Measurements from ENCODE around the gene OGT.
"Not testable (repeated sequence)": the region's sequence is repeated elsewhere in the genome, so short reads cannot be mapped to it uniquely, and the experiment has no call there.

The OGT gene

DNA sequence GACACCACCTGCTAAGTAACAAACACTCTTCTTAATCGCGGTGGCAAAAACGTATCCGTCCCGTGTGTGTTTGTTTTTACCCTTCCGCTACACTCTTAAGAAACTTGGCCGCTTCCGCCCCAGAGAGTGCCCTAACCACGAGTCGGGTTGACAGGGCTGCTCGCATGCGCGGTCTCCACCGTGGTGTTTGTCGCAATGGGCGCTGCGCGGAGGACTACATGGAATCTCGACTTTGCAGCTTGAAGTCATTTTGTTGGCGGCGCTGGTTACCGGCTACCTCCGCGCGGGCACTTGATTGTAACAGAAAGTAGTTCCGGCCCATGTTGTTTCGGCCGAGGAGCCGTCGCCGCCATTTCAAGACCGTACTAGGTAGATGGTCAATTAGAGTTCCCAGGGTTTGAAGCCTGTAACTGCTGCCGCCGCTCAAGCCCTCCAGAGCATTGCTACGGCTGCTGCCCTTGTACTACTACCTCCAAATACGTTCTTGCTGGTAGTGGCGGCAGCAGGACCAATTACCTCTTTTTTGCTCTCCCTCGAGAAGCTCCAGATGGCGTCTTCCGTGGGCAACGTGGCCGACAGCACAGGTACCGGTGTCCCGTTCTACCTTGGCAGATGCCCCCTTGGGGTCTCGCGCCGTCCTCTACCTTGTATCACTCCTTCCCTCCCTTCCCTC lies at the start of gene OGT:
TSS of gene OGT (plus strand) at position 352 of the 673 bp plus-strand sequence. CDS start at position 548, 196 bp downstream.
- peak; percentile 92 for DNase-seq (ENCODE audit: low spot score)

DNA sequence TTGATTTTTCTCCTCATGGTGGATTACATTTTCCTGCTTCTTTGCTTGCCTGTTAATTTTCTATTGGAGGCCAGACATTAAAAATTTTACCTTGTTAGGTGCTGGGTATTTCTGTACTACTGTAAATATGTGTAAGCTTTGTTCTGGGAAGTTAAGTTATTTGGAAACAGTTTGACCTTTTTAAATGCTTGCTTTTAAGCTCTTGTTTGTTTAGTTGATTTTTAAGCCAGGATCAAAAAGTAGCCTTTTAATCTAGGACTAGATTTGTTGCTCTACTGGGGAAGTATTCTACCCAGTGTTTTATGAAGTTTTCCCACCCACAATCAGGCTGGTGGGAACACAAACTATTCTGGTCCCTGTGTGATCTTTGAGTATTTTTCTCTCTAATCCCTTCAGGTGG lies 45.1 kb upstream of the OGT start:
- no peak for DNase-seq (ENCODE audit: low spot score)

DNA sequence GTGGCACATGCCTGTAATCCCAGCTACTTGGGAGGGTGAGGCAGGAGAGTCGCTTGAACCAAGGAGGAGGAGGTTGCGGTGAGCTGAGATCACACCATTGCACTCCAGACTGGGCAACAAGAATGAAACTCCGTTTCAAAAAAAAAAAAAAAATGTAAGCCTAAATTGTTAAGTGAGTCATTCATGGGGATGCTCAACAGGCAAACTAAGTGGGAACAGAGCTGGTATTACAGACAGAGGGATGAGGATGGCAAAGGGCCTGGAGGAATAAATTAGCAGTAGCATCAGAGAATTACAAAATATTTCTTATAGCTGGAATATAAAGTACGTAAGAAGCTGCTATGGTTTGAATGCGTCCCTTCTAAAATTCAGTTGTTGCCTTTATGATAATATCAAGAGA lies 43.4 kb upstream of the OGT start:
- no peak for DNase-seq (ENCODE audit: low spot score)

DNA sequence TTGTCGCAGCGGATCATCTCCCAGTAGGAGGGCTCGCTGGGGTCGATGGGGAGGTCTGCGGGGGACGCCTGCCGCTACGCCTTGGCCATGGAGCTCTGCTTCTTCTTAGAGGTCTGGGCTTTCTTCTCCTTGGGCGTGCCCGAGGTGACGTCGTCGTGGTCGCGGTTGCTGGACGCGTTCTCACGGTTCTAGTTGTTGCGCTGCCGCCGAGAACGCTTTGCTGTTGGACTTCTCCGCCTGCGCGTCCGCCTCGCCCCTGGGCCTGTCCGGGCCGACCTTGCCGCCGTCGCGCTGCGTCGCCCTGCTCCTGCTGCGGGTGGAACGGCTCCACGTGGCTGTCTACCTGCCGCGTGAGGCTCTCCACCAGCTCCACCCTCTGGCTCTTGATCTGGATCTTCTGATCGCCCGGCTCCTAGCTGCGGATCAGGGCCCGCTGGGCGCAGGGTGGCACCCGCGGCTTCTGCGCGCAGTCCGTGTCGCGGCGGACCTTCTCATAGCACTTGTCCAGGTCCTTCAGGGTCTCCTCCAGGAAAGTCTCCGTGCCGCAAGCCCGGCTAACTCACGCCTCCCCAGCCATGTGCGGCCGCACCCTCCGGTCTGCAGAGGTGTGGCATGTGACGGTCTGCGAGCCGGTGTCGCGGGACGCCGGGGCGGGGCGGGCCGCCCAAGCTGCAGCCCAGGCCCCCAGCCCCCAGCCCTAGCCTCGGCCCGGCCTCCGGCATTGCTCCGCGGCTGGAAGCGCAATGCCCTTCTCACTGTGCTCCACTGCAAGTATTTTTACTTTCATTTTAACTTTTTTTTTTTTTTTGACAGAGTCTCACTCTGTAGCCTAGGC lies 40.5 kb upstream of the OGT start:
- DNase-seq (ENCODE audit: low spot score): peak; percentile 68

DNA sequence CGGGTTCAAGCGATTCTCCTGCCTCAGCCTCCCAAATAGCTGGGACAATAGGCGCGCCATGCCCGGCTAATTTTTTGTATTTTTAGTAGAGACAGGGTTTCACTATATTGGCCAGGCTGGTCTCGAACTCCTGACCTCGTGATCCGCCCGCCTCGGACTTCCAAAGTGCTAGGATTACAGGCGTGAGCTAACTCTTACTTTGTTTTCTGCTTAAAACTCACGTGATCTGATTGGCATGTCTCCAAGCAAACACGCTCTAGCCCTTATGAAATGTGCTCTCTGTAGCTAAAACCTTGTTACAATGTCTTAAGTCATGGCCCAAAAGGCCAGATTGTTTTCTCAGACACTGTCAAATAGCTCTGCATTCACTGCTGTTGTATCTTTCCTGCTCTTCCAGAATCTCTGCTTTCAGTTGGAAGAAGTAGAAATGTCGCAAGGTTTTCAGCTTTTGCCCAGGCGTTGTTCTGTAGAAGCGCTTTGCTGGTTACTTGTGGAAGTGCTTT lies 39.7 kb upstream of the OGT start:
- no peak for DNase-seq (ENCODE audit: low spot score)

DNA sequence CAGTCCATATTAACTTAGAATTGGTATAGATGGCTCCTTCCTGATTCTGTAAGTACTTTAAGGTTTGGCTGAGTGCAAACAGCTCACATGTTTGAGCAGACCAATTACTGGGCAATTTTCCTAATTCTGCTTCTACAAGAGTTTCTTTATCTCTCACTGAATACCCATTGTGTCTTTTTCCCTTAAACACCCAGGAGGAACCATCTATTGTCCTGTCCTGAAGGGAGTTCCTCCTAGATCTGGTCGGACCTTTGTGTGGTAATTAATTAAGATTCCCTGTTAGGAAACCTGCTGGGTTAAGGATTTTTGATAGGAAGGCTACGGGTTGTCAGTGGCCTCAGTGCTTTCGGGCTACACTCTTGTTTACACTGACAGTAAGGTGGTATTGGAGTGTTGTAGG lies 36.9 kb upstream of the OGT start:
- not testable (repeated sequence) for DNase-seq (ENCODE audit: low spot score)

DNA sequence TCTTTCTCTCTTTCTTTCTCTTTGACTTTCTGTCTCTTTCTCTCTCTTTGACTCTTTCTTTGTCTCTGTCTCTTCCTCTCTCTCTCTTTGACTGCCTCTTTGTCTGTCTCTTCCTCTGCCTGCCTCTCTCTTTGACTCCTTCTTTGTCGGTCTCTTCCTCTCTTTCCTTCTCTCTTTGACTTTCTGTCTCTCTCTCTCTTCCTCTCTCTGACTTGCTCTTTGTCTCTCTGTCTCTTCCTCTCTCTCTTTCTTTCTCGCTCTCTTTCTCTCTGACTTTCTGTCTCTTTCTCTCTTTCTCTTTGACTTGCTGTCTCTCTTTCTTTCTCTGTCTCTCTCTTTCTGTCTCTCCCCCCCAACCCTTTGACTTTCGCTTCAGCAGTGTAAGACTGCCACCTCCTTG lies 36.4 kb upstream of the OGT start:
- no peak for DNase-seq (ENCODE audit: low spot score)

DNA sequence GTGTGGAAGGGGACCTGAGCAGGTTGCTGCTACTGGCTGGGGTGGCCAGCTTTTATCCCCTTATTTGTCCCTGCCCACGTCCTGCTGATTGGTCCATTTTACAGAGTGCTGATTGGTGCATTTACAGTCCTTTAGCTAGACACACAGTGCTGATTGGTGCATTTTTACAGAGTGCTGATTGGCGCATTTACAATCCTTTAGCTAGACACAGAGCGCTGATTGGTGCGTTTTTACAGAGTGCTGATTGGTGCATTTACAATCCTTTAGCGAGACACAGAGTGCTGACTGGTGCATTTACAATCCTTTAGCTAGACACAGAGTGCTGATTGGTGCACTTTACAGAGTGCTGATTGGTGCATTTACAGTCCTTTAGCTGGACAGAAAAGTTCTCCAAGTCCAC lies 30.8 kb upstream of the OGT start:
- not testable (repeated sequence) for DNase-seq (ENCODE audit: low spot score)

DNA sequence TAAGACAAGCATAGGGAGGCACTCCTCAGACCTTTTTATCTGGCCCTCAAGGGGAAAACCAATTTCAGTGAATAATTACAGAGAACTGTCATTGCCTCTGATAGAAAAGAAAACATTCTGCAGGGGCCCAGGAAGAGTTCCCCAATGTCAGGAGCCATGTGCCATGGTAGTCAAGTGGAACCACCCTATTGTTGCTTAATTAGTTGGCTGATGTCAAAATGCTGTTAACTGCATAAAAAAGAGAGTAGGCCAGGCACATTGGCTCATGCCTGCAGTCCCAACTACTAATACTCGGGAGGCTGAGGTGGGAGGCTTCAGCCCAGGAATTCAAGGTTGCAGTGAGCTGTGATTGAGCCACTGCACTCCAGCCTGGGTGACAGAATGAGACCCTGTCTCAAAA lies 28.6 kb upstream of the OGT start:
- no peak for DNase-seq (ENCODE audit: low spot score)

DNA sequence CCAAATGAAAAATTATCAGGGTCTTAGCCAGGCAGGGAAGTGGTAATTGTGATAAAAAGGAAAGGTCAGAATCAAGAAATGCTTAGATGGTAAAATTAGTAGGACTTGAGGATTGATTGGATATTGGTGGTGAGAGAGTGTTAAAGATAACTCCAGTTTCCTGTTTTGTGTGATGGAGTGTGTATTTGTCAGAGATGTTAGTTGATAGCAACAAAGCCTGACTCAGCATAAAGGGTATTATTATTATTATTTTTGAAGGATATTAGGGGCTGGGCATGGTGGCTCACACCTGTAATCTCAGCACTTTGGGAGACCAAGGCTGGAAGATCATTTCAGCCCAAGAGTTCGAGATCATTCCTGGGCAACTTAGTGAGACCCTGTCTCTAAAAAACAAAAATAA lies 23.6 kb upstream of the OGT start:
- no peak for DNase-seq (ENCODE audit: low spot score)

DNA sequence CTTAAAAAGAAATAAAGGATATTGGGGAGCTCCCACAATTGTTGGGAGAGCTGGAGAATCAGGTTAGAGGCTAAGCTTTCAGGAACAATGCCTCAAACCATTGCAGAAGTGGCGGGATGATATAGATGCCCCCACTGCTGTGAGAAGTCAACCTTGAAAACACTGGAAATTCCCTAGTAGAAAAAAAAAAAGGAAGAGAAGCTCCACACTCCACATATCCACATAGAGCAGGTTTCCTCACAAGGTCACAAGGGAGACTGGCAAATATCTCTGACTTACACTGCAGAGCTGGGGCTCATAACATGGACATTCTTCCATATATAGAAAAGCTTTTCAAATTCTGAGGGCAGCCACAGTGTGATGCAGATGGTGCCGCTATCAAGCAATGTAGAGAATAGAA lies 22.7 kb upstream of the OGT start:
- DNase-seq (ENCODE audit: low spot score): no peak

DNA sequence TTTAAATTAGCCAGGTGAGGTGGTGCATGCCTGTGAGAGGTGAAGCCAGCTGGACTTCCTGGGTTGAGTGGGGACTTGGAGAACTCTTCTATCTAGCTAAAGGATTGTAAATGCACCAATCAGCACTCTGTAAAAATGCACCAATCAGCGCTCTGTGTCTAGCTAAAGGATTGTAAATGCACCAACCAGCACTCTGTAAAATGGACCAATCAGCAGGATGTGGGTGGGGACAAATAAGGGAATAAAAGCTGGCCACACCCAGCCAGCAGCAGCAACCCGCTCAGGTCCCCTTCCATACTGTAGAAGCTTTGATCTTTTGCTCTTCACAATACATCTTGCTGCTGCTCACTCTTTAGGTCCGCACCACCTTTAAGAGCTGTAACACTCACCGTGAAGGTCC lies 19.2 kb upstream of the OGT start:
- DNase-seq (ENCODE audit: low spot score): not testable (repeated sequence)

DNA sequence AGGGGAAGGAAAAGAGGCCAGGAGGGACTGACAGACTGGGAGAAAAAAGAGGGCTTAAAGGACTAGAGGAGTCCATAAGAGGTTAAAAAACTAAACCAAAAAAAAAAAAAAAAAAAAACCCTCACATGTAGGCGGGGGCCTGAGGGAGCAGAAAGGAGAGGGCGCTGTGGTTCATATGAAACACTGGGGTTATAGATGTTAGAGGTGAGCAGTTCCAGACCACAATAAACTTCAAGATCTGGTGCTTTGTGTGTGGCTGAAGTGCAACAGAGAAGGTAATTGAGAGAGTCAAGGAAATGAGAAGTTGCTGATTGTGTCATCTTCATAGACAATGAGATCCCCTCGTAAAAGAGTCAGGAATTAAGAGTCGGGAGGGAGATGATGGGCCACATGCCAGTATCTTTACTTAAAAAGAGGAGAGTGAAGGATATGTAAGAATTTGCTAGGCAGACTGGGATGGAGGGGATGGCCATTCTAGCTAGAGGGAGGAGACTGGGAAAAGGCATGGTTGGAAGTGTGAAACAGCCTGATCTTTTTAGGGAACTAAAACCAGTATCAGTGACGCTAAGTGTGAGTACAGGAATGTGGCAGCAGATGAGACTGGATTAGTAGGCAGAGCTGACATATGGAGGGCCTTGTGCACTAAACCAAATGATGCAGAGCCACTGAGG lies 18.4 kb upstream of the OGT start:
- no peak for DNase-seq (ENCODE audit: low spot score)

DNA sequence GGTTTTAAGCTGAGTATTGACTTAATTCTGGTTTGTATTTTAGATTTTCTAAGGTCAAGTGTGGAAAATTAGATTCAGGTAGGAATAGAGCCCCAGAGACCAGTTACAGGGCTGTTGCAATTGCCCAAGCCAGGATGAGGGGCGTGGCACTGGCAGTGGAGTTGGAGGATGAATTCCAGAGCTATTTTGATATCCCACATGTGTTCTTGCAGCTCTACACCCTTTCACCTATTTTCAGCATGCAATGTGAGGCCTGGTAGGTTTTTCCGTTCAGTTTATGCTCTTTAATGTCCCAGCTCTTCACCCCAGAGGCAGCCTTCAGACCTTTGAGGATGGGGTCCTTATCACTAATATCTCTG lies 17.9 kb upstream of the OGT start:
- DNase-seq (ENCODE audit: low spot score): no peak

DNA sequence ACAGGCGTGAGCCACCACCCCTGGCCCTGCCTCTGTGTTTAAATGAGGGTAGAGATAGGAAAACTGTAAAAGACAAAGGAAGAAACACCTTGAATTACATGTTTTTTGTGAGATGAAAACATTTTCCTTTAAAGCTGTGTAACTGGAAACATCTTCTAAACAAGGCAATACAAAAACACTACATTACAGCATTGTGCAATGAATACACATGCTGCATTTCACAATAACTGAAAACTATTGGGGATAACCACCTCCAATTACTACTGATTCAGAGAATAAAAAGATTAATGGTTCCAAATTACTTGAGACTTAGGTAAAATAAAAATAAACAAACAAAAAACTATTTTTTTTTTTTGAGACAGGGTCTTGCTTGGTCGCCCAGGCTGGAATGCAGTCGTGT lies 7.6 kb upstream of the OGT start:
- no peak for DNase-seq (ENCODE audit: low spot score)

DNA sequence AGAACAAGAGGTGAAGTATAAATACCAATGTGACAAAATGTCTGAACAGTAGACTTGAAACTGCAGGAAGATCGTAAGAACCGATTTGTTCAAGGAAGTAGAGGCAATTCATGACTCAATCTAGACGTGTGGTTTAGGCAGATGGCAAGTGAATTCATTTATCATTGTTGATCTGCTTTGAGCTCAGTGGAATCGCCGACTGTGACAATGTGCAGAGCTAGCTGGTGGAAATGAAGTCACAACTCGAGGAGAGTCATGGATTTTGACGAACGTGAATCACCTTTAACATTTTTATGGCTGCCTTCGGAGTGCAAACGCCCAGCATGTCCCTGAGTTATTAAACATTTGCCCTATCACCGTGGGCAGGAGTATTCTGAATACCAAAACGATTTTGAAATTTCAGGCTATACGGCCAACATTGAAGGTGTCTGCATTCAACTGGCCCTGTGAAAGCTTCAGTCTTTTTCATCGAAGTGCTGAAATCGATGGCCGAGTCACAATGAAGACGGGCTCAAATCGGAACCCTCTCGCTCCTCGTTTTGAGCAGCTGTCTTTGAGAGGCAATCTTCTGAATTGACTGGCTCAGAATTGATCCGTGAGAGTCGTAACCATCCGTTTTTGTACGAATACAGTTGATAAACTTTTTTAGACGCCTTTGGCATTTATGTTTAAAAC lies 689 bp upstream of the OGT start:
- DNase-seq (ENCODE audit: low spot score): no peak

DNA sequence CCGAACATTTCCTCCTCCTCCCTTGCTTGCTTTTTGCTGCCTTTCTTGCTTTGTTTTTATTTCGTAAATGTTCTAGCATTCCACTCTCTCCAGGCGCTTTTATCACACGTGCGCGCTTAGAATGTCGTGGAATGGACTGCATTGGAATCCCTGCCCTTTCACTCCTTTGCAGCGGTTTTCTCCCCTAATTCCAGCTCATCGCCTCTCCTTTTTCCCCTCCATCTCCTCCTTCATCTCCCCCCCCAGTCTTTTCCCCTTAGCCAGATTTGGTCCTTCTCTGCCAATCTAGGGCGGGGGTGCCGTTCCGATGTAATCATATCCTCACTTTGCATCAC lies 579 bp downstream of the OGT start:
- no peak for DNase-seq (ENCODE audit: low spot score)

DNA sequence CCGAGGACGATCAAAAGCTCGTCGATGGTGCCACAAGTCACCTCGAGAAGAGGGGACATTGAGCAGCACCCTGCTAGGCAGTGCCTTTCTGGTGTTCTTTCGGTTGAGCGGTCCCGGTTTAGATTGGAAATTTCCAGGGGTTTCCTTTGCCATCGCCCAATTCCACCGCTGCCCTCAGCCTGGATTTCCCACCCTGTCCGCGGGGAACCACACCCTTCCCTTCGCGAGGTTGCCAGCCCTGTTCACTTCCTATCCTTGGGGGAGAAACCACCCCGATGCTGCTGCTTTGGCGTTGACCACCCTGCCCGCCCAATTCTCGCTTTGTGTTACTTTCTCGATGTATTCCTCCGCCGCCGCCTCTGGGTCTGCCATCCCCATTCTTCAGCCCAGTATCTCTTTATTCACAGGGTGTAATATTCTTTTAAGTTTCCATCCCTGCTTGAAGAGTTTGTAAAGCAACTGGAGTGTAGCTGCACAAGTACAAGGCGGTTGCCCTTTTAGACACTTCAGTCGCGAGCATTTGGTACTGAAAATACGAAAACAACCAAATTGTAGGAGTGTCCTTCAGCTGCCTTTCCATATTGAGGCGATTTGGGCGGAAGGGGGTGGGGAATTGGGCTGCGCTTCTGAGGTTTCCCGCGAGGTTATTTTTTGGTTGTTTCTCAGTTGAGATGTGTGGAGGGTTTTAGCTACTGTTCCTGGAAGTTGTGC lies 1.1 kb downstream of the OGT start:
- peak; percentile 65 for DNase-seq (ENCODE audit: low spot score)

DNA sequence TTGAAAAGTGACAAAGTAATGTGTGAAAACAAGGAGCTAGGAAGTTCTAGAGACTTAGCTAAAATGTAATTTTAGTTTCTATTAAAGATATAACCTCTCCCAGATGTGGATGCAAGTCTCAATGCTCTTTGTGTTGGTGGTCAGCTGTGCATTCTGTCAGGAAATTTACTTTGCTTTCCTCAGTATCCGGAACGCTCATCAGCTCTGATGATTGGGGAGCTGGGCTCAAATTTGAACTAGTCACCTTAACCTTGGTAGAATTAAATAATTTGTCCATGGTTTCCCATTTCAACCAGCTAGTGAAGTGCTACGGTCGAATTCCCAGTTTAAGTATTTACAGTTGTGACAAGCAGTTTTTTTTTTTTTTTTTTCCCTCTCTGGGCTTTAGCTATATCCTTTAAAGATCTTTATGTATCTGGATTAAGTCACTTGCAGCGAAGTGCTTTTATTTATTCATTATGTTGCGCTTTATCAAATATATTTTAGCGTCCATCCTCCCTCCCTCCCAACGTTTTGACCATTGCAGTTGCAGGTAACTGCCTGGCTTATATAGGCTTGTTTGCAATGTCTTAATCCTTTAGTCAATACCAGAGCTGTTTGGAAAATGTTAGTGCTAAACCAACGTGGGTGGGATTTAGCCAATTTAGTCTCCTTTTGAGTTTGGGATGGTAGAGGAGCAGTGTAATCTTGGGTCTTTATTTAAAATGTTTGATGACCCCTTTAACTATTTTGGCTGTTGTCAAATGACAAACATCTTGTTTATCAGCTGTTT lies 2.1 kb downstream of the OGT start:
- DNase-seq (ENCODE audit: low spot score): no peak

DNA sequence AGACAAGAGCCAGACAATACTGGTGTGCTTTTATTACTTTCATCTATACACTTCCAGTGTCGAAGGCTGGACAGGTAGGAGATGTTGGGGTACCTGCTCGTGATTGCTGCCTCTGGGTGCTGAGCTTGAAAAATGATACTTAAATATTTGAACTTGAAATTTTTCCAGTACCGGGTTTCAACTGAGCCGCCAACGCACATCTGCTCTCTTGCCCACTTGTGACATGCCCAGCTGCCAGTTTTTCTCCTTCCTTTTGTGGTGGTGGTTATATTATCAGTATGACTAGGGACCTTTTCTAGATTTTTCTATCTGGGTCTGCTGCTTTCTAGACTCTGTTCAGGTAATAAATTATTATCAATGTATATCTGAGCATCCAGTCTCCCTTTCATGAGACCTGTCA lies 3.4 kb downstream of the OGT start:
- no peak for DNase-seq (ENCODE audit: low spot score)

DNA sequence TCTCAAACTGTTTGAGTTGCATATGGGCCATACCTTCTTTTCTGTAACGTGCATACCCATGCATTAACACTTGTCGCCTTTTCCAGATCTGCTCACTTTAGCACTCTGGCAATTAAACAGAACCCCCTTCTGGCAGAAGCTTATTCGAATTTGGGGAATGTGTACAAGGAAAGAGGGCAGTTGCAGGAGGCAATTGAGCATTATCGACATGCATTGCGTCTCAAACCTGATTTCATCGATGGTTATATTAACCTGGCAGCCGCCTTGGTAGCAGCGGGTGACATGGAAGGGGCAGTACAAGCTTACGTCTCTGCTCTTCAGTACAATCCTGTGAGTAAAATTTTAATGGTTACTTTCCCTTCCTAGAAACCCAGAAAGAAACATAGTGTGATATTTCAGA lies 4.8 kb downstream of the OGT start:
- DNase-seq (ENCODE audit: low spot score): no peak
